Measurements from ENCODE around the gene FAM135A. TPM values are rescaled to one million over a fixed set of nuclear protein-coding genes. Genes with fewer than 3 reads are reported as not detected.
"Not testable (repeated sequence)": the region's sequence is repeated elsewhere in the genome, so short reads cannot be mapped to it uniquely, and the experiment has no call there.

The FAM135A gene
- total and polyA plus RNA-seq, 4 experiments from 2014 or later: 1.4 to 14.5 (median 7.1) TPM

GRCh38 chr6:70459235-70459634, 45.9 kb downstream of the FAM135A start:
- Histone ChIP-seq H3K4me3 (ENCODE audit: low read length in 2 of 2) (no peak overlapping the region), H3K36me3 (ENCODE audit: insufficient read depth, low read length) (no peaks in the 10 kb centered on the region), H3K9me3 (ENCODE audit: control insufficient read depth in 1 of 2, low read length in 2 of 2) (no peaks in the 10 kb centered on the region), H3K27ac (ENCODE audit: low read depth, low read length) (no peak overlapping the region), H3K4me1 (ENCODE audit: insufficient read depth, low read length) (no peaks in the 10 kb centered on the region), H3K27me3 (ENCODE audit: insufficient read depth, low read length) (no peaks in the 10 kb centered on the region)
- no peak overlapping the region for H3K4me3 Mint-ChIP-seq
- intact Hi-C loops (cut with micrococcal nuclease): no loop called here
- H3K4me1 Mint-ChIP-seq: no peaks in the 10 kb centered on the region
- no peaks in the 10 kb centered on the region for H3K27me3 Mint-ChIP-seq
- H3K36me3 Mint-ChIP-seq: peaks cover 12 to 34% of the 10 kb centered on the region in 2 donors
- ChIA-PET CTCF (ENCODE audit: partially characterized antibody) (no interaction called here), POLR2A (ENCODE audit: partially characterized antibody) (no interaction called here)
- no peak for DNase-seq
- H3K27ac Mint-ChIP-seq: no peak overlapping the region
- no peaks in the 10 kb centered on the region for H3K9me3 Mint-ChIP-seq

GRCh38 chr6:70459699-70460098, 46.4 kb downstream of the FAM135A start:
- H3K4me1 ChIP-seq (ENCODE audit: insufficient read depth, low read length); H3K4me1 Mint-ChIP-seq; H3K27me3 Mint-ChIP-seq; DNase-seq; H3K4me3 ChIP-seq (ENCODE audit: low read length in 2 of 2); H3K27me3 ChIP-seq (ENCODE audit: insufficient read depth, low read length); H3K9me3 ChIP-seq (ENCODE audit: control insufficient read depth in 1 of 2, low read length in 2 of 2); H3K4me3 Mint-ChIP-seq; CTCF ChIA-PET (ENCODE audit: partially characterized antibody); POLR2A ChIA-PET (ENCODE audit: partially characterized antibody); H3K27ac ChIP-seq (ENCODE audit: low read depth, low read length); H3K9me3 Mint-ChIP-seq; H3K36me3 ChIP-seq (ENCODE audit: insufficient read depth, low read length); intact Hi-C loops (cut with micrococcal nuclease); H3K27ac Mint-ChIP-seq: not testable (repeated sequence)
- peaks cover 8 to 30% of the 10 kb centered on the region in 2 donors for H3K36me3 Mint-ChIP-seq

GRCh38 chr6:70470016-70470415, 56.7 kb downstream of the FAM135A start:
- H3K27ac Mint-ChIP-seq: no peak overlapping the region
- no peaks in the 10 kb centered on the region for H3K36me3 ChIP-seq (ENCODE audit: insufficient read depth, low read length)
- intact Hi-C loops (cut with micrococcal nuclease): no loop called here
- H3K36me3 Mint-ChIP-seq: peaks cover 19 to 47% of the 10 kb centered on the region in 2 donors
- ChIA-PET CTCF (ENCODE audit: partially characterized antibody) (no interaction called here), POLR2A (ENCODE audit: partially characterized antibody) (no interaction called here)
- no peak overlapping the region for H3K4me3 Mint-ChIP-seq
- no peak overlapping the region for H3K4me3 ChIP-seq (ENCODE audit: low read length in 2 of 2)
- H3K9me3 ChIP-seq (ENCODE audit: control insufficient read depth in 1 of 2, low read length in 2 of 2): no peaks in the 10 kb centered on the region
- H3K27me3 ChIP-seq (ENCODE audit: insufficient read depth, low read length): no peaks in the 10 kb centered on the region
- DNase-seq: no peak
- no peak overlapping the region for H3K27ac ChIP-seq (ENCODE audit: low read depth, low read length)
- peaks cover 0 to 5% (median 0%) of the 10 kb centered on the region in 8 donors for H3K9me3 Mint-ChIP-seq
- no peaks in the 10 kb centered on the region for H3K4me1 Mint-ChIP-seq
- no peaks in the 10 kb centered on the region for H3K4me1 ChIP-seq (ENCODE audit: insufficient read depth, low read length)
- no peaks in the 10 kb centered on the region for H3K27me3 Mint-ChIP-seq

GRCh38 chr6:70470510-70470909, 57.2 kb downstream of the FAM135A start:
- CTCF ChIA-PET (ENCODE audit: partially characterized antibody); DNase-seq; H3K27me3 ChIP-seq (ENCODE audit: insufficient read depth, low read length); POLR2A ChIA-PET (ENCODE audit: partially characterized antibody); H3K27me3 Mint-ChIP-seq; intact Hi-C loops (cut with micrococcal nuclease); H3K4me1 Mint-ChIP-seq; H3K27ac ChIP-seq (ENCODE audit: low read depth, low read length); H3K4me1 ChIP-seq (ENCODE audit: insufficient read depth, low read length); H3K9me3 Mint-ChIP-seq; H3K9me3 ChIP-seq (ENCODE audit: control insufficient read depth in 1 of 2, low read length in 2 of 2); H3K4me3 Mint-ChIP-seq; H3K4me3 ChIP-seq (ENCODE audit: low read length in 2 of 2); H3K36me3 ChIP-seq (ENCODE audit: insufficient read depth, low read length); H3K27ac Mint-ChIP-seq: not testable (repeated sequence)
- peaks cover 19 to 45% of the 10 kb centered on the region in 2 donors for H3K36me3 Mint-ChIP-seq

GRCh38 chr6:70474751-70475150, 61.4 kb downstream of the FAM135A start:
- intact Hi-C loops (cut with micrococcal nuclease): no loop called here
- Histone ChIP-seq H3K4me1 (ENCODE audit: insufficient read depth, low read length) (no peaks in the 10 kb centered on the region), H3K9me3 (ENCODE audit: control insufficient read depth in 1 of 2, low read length in 2 of 2) (no peaks in the 10 kb centered on the region), H3K36me3 (ENCODE audit: insufficient read depth, low read length) (peaks cover 5% of the 10 kb centered on the region), H3K27me3 (ENCODE audit: insufficient read depth, low read length) (no peaks in the 10 kb centered on the region), H3K4me3 (ENCODE audit: low read length in 2 of 2) (no peak overlapping the region), H3K27ac (ENCODE audit: low read depth, low read length) (no peak overlapping the region)
- H3K4me1 Mint-ChIP-seq: no peaks in the 10 kb centered on the region
- H3K4me3 Mint-ChIP-seq: no peak overlapping the region
- CTCF ChIA-PET (ENCODE audit: partially characterized antibody): no interaction called here
- peaks cover 44 to 49% of the 10 kb centered on the region in 2 donors for H3K36me3 Mint-ChIP-seq
- no peak for DNase-seq
- no peaks in the 10 kb centered on the region for H3K27me3 Mint-ChIP-seq
- no peak overlapping the region for H3K27ac Mint-ChIP-seq
- POLR2A ChIA-PET (ENCODE audit: partially characterized antibody): no interaction called here
- H3K9me3 Mint-ChIP-seq: peaks cover 0 to 4% (median 0%) of the 10 kb centered on the region in 8 donors

- H3K36me3 ChIP-seq (ENCODE audit: insufficient read depth, low read length): peaks cover 5% of the 10 kb centered on the region
- DNase-seq: no peak
- no peak overlapping the region for H3K27ac ChIP-seq (ENCODE audit: low read depth, low read length)
- no peak overlapping the region for H3K27ac Mint-ChIP-seq
- intact Hi-C loops (cut with micrococcal nuclease): no loop called here
- H3K9me3 ChIP-seq (ENCODE audit: control insufficient read depth in 1 of 2, low read length in 2 of 2): no peaks in the 10 kb centered on the region
- ChIA-PET CTCF (ENCODE audit: partially characterized antibody) (no interaction called here), POLR2A (ENCODE audit: partially characterized antibody) (no interaction called here)
- H3K27me3 Mint-ChIP-seq: no peaks in the 10 kb centered on the region
- H3K27me3 ChIP-seq (ENCODE audit: insufficient read depth, low read length): no peaks in the 10 kb centered on the region
- peaks cover 0 to 4% (median 0%) of the 10 kb centered on the region in 8 donors for H3K9me3 Mint-ChIP-seq
- no peaks in the 10 kb centered on the region for H3K4me1 ChIP-seq (ENCODE audit: insufficient read depth, low read length)
- no peaks in the 10 kb centered on the region for H3K4me1 Mint-ChIP-seq
- no peak overlapping the region for H3K4me3 ChIP-seq (ENCODE audit: low read length in 2 of 2)
- peaks cover 37 to 41% of the 10 kb centered on the region in 2 donors for H3K36me3 Mint-ChIP-seq
- H3K4me3 Mint-ChIP-seq: no peak overlapping the region
These were observed 65.9 kb downstream of the FAM135A start for GRCh38 chr6:70479236-70479635.

GRCh38 chr6:70486638-70487037, 73.3 kb downstream of the FAM135A start:
- H3K27me3 Mint-ChIP-seq; H3K4me1 ChIP-seq (ENCODE audit: insufficient read depth, low read length); H3K36me3 ChIP-seq (ENCODE audit: insufficient read depth, low read length); CTCF ChIA-PET (ENCODE audit: partially characterized antibody); H3K9me3 Mint-ChIP-seq; H3K9me3 ChIP-seq (ENCODE audit: control insufficient read depth in 1 of 2, low read length in 2 of 2); H3K4me3 ChIP-seq (ENCODE audit: low read length in 2 of 2); POLR2A ChIA-PET (ENCODE audit: partially characterized antibody); DNase-seq; H3K36me3 Mint-ChIP-seq; H3K4me3 Mint-ChIP-seq; H3K27ac ChIP-seq (ENCODE audit: low read depth, low read length); intact Hi-C loops (cut with micrococcal nuclease); H3K27me3 ChIP-seq (ENCODE audit: insufficient read depth, low read length); H3K27ac Mint-ChIP-seq; H3K4me1 Mint-ChIP-seq: not testable (repeated sequence)

GRCh38 chr6:70489364-70489763, 76.1 kb downstream of the FAM135A start:
- ChIA-PET CTCF (ENCODE audit: partially characterized antibody) (no interaction called here), POLR2A (ENCODE audit: partially characterized antibody) (no interaction called here)
- Mint-ChIP-seq H3K27me3 (no peaks in the 10 kb centered on the region), H3K4me3 (no peak overlapping the region), H3K9me3 (no peaks in the 10 kb centered on the region), H3K27ac (no peak overlapping the region), H3K4me1 (no peaks in the 10 kb centered on the region), H3K36me3 (peaks cover 3 to 4% of the 10 kb centered on the region in 2 donors)
- Histone ChIP-seq H3K27ac (ENCODE audit: low read depth, low read length) (no peak overlapping the region), H3K27me3 (ENCODE audit: insufficient read depth, low read length) (no peaks in the 10 kb centered on the region), H3K36me3 (ENCODE audit: insufficient read depth, low read length) (no peaks in the 10 kb centered on the region), H3K4me3 (ENCODE audit: low read length in 2 of 2) (no peak overlapping the region), H3K4me1 (ENCODE audit: insufficient read depth, low read length) (no peaks in the 10 kb centered on the region), H3K9me3 (ENCODE audit: control insufficient read depth in 1 of 2, low read length in 2 of 2) (no peaks in the 10 kb centered on the region)
- no peak for DNase-seq
- intact Hi-C loops (cut with micrococcal nuclease): no loop called here
